Endometrium (tissue), 2 donors: ENCODE measurements around the gene IL12RB1.
"Not testable (repeated sequence)": the region's sequence is repeated elsewhere in the genome, so short reads cannot be mapped to it uniquely, and the experiment has no call there.

Experiments
- FAIRE-seq: peaks from 2 replicates; lab custom pipeline; 2012; peaks lifted over from hg19 to GRCh38; lab: Jason Lieb, UNC
- donor health status: control.
- donor health status: control.

The IL12RB1 gene

GRCh38 chr19:18045307-18046050 is 41.3 kb downstream of the IL12RB1 start:
- FAIRE-seq = no peak

GRCh38 chr19:18044825-18045304 is 41.9 kb downstream of the IL12RB1 start:
- no peak for FAIRE-seq

- no peak for FAIRE-seq
Observed at GRCh38 chr19:18043676-18044075, 43.1 kb downstream of the IL12RB1 start.

- no peak for FAIRE-seq
Observed at GRCh38 chr19:18041054-18041453, 45.7 kb downstream of the IL12RB1 start.

- not testable (repeated sequence) for FAIRE-seq
Observed at GRCh38 chr19:18032102-18032501, 54.6 kb downstream of the IL12RB1 start.

GRCh38 chr19:18031401-18031800 is 55.3 kb downstream of the IL12RB1 start:
- FAIRE-seq = not testable (repeated sequence)

GRCh38 chr19:18029617-18030338 is 57.0 kb downstream of the IL12RB1 start:
- no peak for FAIRE-seq

- no peak for FAIRE-seq
Observed at GRCh38 chr19:18027151-18027550, 59.6 kb downstream of the IL12RB1 start.

- no peak for FAIRE-seq
Observed at GRCh38 chr19:18023622-18024251, 63.0 kb downstream of the IL12RB1 start.

- FAIRE-seq = no peak
Observed at GRCh38 chr19:18021121-18021755, 65.5 kb downstream of the IL12RB1 start.

GRCh38 chr19:18020212-18021085 is 66.3 kb downstream of the IL12RB1 start:
- no peak for FAIRE-seq

GRCh38 chr19:18017275-18018083 is 69.3 kb downstream of the IL12RB1 start:
- no peak for FAIRE-seq

- no peak for FAIRE-seq
Observed at GRCh38 chr19:18016209-18016910, 70.4 kb downstream of the IL12RB1 start.

GRCh38 chr19:18014197-18014596 is 72.5 kb downstream of the IL12RB1 start:
- FAIRE-seq = no peak

- FAIRE-seq = no peak
Observed at GRCh38 chr19:18013210-18014111, 73.3 kb downstream of the IL12RB1 start.

GRCh38 chr19:18010149-18010548 is 76.6 kb downstream of the IL12RB1 start:
- no peak for FAIRE-seq

- FAIRE-seq = no peak
Observed at GRCh38 chr19:18009412-18010066, 77.2 kb downstream of the IL12RB1 start.
